H1 (cell line): ENCODE results near the gene RABEP1. TPM values are rescaled to one million over a fixed set of nuclear protein-coding genes. Genes with fewer than 3 reads are reported as not detected.

ENCODE experiments used
- CTCF ChIA-PET: fragments of 300-600 bp; sonication (Branson Sonifier 250); formaldehyde crosslinking; loops from one replicate; lab custom pipeline; 2021; ENCODE audit not compliant: partially characterized antibody; lab: Charles Lee
- POLR2A ChIA-PET: fragments of 300-600 bp; sonication (Branson Sonifier 250); formaldehyde crosslinking; loops from one replicate; lab custom pipeline; 2021; ENCODE audit warnings: inconsistent platforms; ENCODE audit not compliant: partially characterized antibody; lab: Charles Lee
- DNase-seq, 2 experiments: peaks; one replicate each; pipeline versions ENCODE4 v3.0.0 to v3.0.0-alpha.2; 2010 to 2022; ENCODE audit warnings: low spot score in 2 of 2, low read depth in 1 of 2, mixed read lengths in 1 of 2
- FAIRE-seq: peaks from 2 replicates; lab custom pipeline; 2011; peaks lifted over from hg19 to GRCh38; lab: Jason Lieb, UNC
- H2AFZ ChIP-seq: 2 replicates; pipeline ENCODE4 v1.8.1; 2012; ENCODE audit warnings: low read length, inconsistent platforms
- H2AK5ac ChIP-seq: 2 replicates; pipeline ENCODE4 v1.6.1; 2013; ENCODE audit warnings: low read depth, low read length
- H2BK120ac ChIP-seq: replicated peaks from 2 replicates; pipeline ENCODE3; 2013; ENCODE audit warnings: low read depth, low read length, inconsistent platforms
- H2BK12ac ChIP-seq: 2 replicates; pipeline ENCODE4 v1.6.1; 2013; ENCODE audit warnings: low read depth, low read length
- H2BK15ac ChIP-seq: 2 replicates; pipeline ENCODE4 v1.6.1; 2013; ENCODE audit warnings: low read length
- H2BK20ac ChIP-seq: 2 replicates; pipeline ENCODE4 v1.6.1; 2013; ENCODE audit warnings: low read length
- H2BK5ac ChIP-seq: 2 replicates; pipeline ENCODE4 v1.6.1; 2013; ENCODE audit warnings: low read depth, low read length
- H3K14ac ChIP-seq: 2 replicates; pipeline ENCODE4 v1.6.1; 2013; ENCODE audit warnings: inconsistent platforms; ENCODE audit not compliant: insufficient read length
- H3K18ac ChIP-seq: 2 replicates; pipeline ENCODE4 v1.6.1; 2013; ENCODE audit warnings: low read length; ENCODE audit errors: extremely low read depth
- H3K23ac ChIP-seq: 2 replicates; pipeline ENCODE4 v1.6.1; 2013; ENCODE audit warnings: inconsistent platforms; ENCODE audit not compliant: insufficient read length
- H3K23me2 ChIP-seq: 2 replicates; pipeline ENCODE4 v1.6.1; 2013; ENCODE audit warnings: low read depth, low read length
- H3K27ac ChIP-seq: 2 replicates; pipeline ENCODE4 v1.6.1; 2011; ENCODE audit warnings: low read depth, low read length, inconsistent platforms
- H3K27me3 ChIP-seq, 4 experiments: replicated peaks in 1 of 4; 1 replicate in 1 of 4; 2 replicates in 3 of 4; pipeline versions ENCODE4 v1.6.1 to v1.8.1; 2011 to 2013; ENCODE audit warnings: low read length in 3 of 4, mild to moderate bottlenecking in 3 of 4, inconsistent platforms in 2 of 4, mixed read lengths in 2 of 4, moderate library complexity in 1 of 4; ENCODE audit not compliant: control insufficient read depth in 3 of 4, insufficient read depth in 3 of 4; ENCODE audit errors: extremely low read depth in 1 of 4
- H3K36me3 ChIP-seq, 4 experiments: 2 replicates each; pipeline versions ENCODE4 v1.6.1 to v1.8.1; 2011 to 2013; ENCODE audit warnings: mild to moderate bottlenecking in 4 of 4, low read length in 3 of 4, moderate library complexity in 2 of 4, control low read depth in 1 of 4, inconsistent platforms in 1 of 4; ENCODE audit not compliant: insufficient read depth in 4 of 4, control insufficient read depth in 2 of 4
- H3K4ac ChIP-seq: replicated peaks from 2 replicates; pipeline ENCODE3; 2013; ENCODE audit warnings: low read length, low read depth, mixed read lengths, inconsistent platforms; ENCODE audit not compliant: insufficient read length
- H3K4me1 ChIP-seq, 4 experiments: replicated peaks in 1 of 4; 1 replicate in 1 of 4; 2 replicates in 3 of 4; pipeline versions ENCODE4 v1.6.1 to v1.8.1; 2011 to 2013; ENCODE audit warnings: low read length in 3 of 4, inconsistent platforms in 2 of 4, mixed read lengths in 1 of 4; ENCODE audit not compliant: insufficient read depth in 4 of 4, control insufficient read depth in 3 of 4
- H3K4me2 ChIP-seq, 2 experiments: 2 replicates each; pipeline versions ENCODE4 v1.6.1 to v1.8.1; 2011 to 2013; ENCODE audit warnings: low read depth in 2 of 2, low read length in 2 of 2, control low read depth in 1 of 2, inconsistent platforms in 1 of 2, mild to moderate bottlenecking in 1 of 2; ENCODE audit not compliant: insufficient read depth in 1 of 2
- H3K4me3 ChIP-seq, 4 experiments: fragments of 200-600, 300-600 bp in 1 of 4; sonication (generic), shearing (Covaris generic), sonication (Bioruptor Twin) in 1 of 4; 2 replicates each; pipeline versions ENCODE4 v1.5.1 to v1.8.1; 2011 to 2016; ENCODE audit warnings: low read length in 4 of 4, low read depth in 3 of 4, control low read depth in 2 of 4, inconsistent platforms in 2 of 4, mild to moderate bottlenecking in 2 of 4, mixed read lengths in 1 of 4, moderate library complexity in 1 of 4; ENCODE audit not compliant: insufficient read depth in 2 of 4; ENCODE audit errors: extremely low read depth in 1 of 4
- H3K56ac ChIP-seq: replicated peaks from 2 replicates; pipeline ENCODE3; 2013; ENCODE audit warnings: low read depth, mild to moderate bottlenecking, mixed read lengths, low read length, inconsistent platforms; ENCODE audit not compliant: insufficient read length
- H3K79me1 ChIP-seq: 2 replicates; pipeline ENCODE4 v1.6.1; 2013; ENCODE audit warnings: low read depth, low read length, control low read depth
- H3K79me2 ChIP-seq, 2 experiments: 2 replicates each; pipeline versions ENCODE4 v1.6.1 to v1.8.1; 2012 to 2013; ENCODE audit warnings: low read length in 2 of 2, mild to moderate bottlenecking in 2 of 2, inconsistent platforms in 1 of 2; ENCODE audit not compliant: insufficient read depth in 2 of 2, control insufficient read depth in 1 of 2
- H3K9ac ChIP-seq, 4 experiments: replicated peaks in 1 of 4; 1 replicate in 1 of 4; 2 replicates in 3 of 4; pipeline versions ENCODE4 v1.6.1 to v1.8.1; 2011 to 2013; ENCODE audit warnings: low read depth in 3 of 4, low read length in 3 of 4, control low read depth in 2 of 4, mild to moderate bottlenecking in 2 of 4, moderate library complexity in 2 of 4, inconsistent platforms in 1 of 4; ENCODE audit errors: extremely low read depth in 1 of 4
- H3K9me3 ChIP-seq, 2 experiments: 2 replicates each; pipeline versions ENCODE4 v1.6.1 to v1.8.1; 2012 to 2013; ENCODE audit warnings: mild to moderate bottlenecking in 2 of 2, moderate library complexity in 2 of 2, control low read depth in 1 of 2, inconsistent platforms in 1 of 2, low read depth in 1 of 2, low read length in 1 of 2, mixed read lengths in 1 of 2; ENCODE audit not compliant: insufficient read depth in 2 of 2
- H4K20me1 ChIP-seq, 2 experiments: replicated peaks in 1 of 2; 2 replicates each; pipeline versions ENCODE3 to v1.8.1; 2011 to 2013; ENCODE audit warnings: inconsistent platforms in 2 of 2, low read length in 2 of 2, mild to moderate bottlenecking in 1 of 2; ENCODE audit not compliant: insufficient read depth in 2 of 2, control insufficient read depth in 1 of 2
- H4K5ac ChIP-seq: 2 replicates; pipeline ENCODE4 v1.6.1; 2013; ENCODE audit warnings: low read length, low read depth, mixed read lengths, inconsistent platforms; ENCODE audit not compliant: insufficient read length
- H4K8ac ChIP-seq: 2 replicates; pipeline ENCODE4 v1.8.0; 2013; ENCODE audit warnings: mild to moderate bottlenecking, moderate library complexity, low read length, inconsistent platforms; ENCODE audit not compliant: insufficient read depth; ENCODE audit errors: extremely low read depth
- H4K91ac ChIP-seq: replicated peaks from 2 replicates; pipeline ENCODE3; 2013; ENCODE audit warnings: low read length, mixed read lengths, inconsistent platforms; ENCODE audit not compliant: insufficient read length
- BRCA1 ChIP-seq: IDR thresholded peaks from 2 replicates; pipeline ENCODE4 v1.6.1; 2012; ENCODE audit warnings: low read depth, low read length, improper control_type of control experiment
- WGBS, 2 experiments: shearing (Covaris generic) in 1 of 2; methylation state at CpG; one replicate each; pipeline versions ENCODE4 v1.1.6 to v1.1.7; 2013 to 2015; ENCODE audit warnings: low lambda C conversion rate in 2 of 2, mixed read lengths in 2 of 2, inconsistent platforms in 1 of 2, low coverage in 1 of 2, missing lambda C conversion rate in 1 of 2; ENCODE audit not compliant: insufficient replicate concordance in 2 of 2, insufficient coverage in 1 of 2, insufficient read length in 1 of 2; ENCODE audit errors: extremely low coverage in 1 of 2, missing lambda C conversion rate in 1 of 2; 5-methylcytosine and 5-hydroxymethylcytosine counted together
- polyA plus RNA-seq, 7 experiments: library from polyadenylated mRNA; depleted of rRNA in 3 of 7; stranded (reverse) in 5 of 7; unstranded in 2 of 7; fragments of >200 nt in 5 of 7; fragments of 200-250 nt in 2 of 7; gene quantifications; 1 replicate in 5 of 7; 2 replicates in 1 of 7; 4 replicates in 1 of 7; pipeline versions ENCODE4 v1.2.1 to v1.2.3, GENCODE V29; 2011 to 2013; ENCODE audit warnings: missing spikeins in 2 of 7, mixed read lengths in 2 of 7
- total RNA-seq: library from RNA; stranded (reverse); fragmentation: NEBNext Ultra II Directional; extraction: Animal tissue kit (Norgen Biotek cat#: 25700); gene quantifications from 2 replicates; pipeline ENCODE4 v1.2.1, GENCODE V29; 2021

Gene RABEP1
- total and polyA plus RNA-seq, 2 of the 8 experiments (the other 6 are each of a cell fraction or from before 2014, with no cell fraction given), result 8.5 to 52.3 TPM

GRCh38 chr17:5361426-5361825 is 79.3 kb downstream of the RABEP1 start:
- Histone ChIP-seq H3K79me2 (no peaks in the 10 kb centered on the region), H3K27me3 (no peaks in the 10 kb centered on the region), H3K56ac (no peak overlapping the region), H2BK20ac (no peak overlapping the region), H3K79me1 (no peaks in the 10 kb centered on the region; the same call in 1 of the 2 replicates), H4K20me1 (no peaks in the 10 kb centered on the region), H2AK5ac (no peak overlapping the region), H4K8ac (no peak overlapping the region), H3K9ac (no peak overlapping the region; a peak in 1 of 7 replicates), H3K36me3 (peaks cover 0 to 31% (median 18%) of the 10 kb centered on the region in 4 experiments; a peak in 6 of 8 replicates), H4K5ac (no peak overlapping the region), H3K18ac (no peak overlapping the region), H2BK12ac (peak overlapping the region; percentile 4; the same call in 1 of the 2 replicates), H3K9me3 (no peaks in the 10 kb centered on the region), H3K23ac (no peak overlapping the region), H3K27ac (no peak overlapping the region; the same call in 1 of the 2 replicates), H3K14ac (no peak overlapping the region), H3K4me3 (no peak overlapping the region), H2BK15ac (no peak overlapping the region), H3K4ac (no peak overlapping the region), H3K4me2 (no peak overlapping the region; a peak in 2 of 4 replicates), H2BK120ac (no peak overlapping the region), H3K4me1 (peaks cover 1 to 14% (median 10%) of the 10 kb centered on the region in 4 experiments; a peak in 5 of 7 replicates), H3K23me2 (no peaks in the 10 kb centered on the region), H2BK5ac (no peak overlapping the region), H2AFZ (no peak overlapping the region), H4K91ac (no peak overlapping the region)
- ChIA-PET CTCF (interaction anchor here (0.7 to 1.2 kb wide), 2 partner anchors 84 to 113 kb away, joined by 3 to 4 read pairs; no protein-coding TSS in a partner anchor), POLR2A (interaction anchor here (1.0 to 2.1 kb wide), 3 partner anchors 10 to 43 kb away, joined by 3 to 4 read pairs (median 3); no protein-coding TSS in a partner anchor)
- WGBS, 2 experiments, result 83% methylated on average over 9 of the region's 9 CpGs; no CpG with 5 or more reads in 1 of the 2 experiments
- no peak for DNase-seq
- no peak for FAIRE-seq
- TF ChIP-seq BRCA1, result no peak
